ENCODE data around the gene ABCF3.

The ABCF3 gene

DNA sequence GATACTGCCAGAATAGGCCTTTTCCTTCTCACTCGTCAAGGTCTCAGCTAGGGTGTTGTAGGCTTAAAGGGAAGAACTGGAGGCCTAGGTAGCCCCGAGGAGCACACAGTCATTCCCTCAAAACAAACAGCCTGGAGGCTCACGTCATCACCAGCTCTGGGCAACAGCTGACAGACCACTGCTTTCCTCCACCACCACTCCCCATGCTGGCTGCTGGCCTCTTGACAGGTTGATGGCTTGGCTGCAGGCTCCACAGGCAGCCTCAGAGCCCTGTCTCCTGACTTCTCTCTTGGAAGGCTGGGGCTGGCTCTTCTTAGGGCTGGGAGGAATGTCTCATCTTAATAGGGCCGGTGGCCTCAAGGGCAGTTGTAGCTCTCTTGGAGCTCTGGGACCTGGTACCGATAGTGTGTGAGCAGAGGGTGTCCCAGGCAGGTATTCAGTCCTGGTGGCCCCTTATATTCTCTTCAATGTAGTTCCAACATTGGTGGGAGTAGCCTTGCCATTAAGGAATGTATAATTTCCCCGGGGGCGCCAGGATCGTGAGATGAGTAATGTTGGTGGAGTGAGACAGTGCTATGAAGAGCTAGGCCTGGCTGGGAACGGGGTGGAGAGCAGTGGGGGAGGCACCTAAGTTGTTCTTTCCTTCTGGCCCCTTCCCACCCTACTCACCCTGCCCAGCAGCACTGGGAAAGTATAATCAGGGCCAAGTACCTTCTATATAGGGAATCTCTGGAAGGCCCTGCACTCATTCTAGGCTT, 17.5 kb upstream of the ABCF3 start:
- DNase-seq = no peak

DNA sequence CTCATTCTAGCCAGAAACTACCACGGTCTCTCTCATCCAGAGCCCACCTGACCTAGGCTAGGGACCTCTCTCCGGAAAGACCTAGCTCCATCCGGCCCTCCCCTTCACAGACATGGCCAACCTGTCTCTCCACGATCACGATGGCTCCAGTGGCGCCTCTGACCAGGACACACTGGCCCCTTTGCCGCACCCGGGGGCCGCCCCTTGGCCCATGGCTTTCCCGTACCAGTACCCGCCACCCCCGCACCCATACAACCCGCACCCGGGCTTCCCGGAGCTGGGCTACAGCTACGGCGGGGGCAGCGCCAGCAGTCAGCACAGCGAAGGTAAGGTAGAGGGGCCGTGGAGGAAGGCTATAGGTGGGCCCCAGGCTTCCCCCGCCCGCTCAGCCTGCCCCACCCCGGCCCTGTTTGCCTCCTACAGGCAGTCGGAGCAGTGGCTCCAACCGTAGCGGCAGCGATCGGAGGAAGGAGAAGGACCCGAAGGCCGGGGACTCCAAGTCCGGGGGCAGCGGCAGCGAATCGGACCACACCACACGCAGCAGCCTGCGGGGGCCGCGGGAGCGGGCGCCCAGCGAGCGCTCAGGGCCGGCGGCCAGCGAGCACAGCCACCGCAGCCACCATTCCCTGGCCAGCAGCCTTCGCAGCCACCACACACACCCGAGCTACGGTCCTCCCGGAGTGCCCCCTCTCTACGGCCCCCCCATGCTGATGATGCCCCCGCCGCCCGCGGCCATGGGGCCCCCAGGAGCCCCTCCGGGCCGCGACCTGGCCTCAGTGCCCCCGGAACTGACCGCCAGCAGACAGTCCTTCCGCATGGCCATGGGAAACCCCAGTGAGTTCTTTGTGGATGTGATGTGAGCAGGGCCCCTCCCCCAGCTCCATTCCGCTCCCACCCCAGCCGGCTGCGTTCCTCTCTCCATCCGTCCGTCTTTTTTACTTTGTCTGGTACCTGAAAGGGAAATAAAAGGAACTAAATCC, 15.8 kb upstream of the ABCF3 start:
- DNase-seq = no peak

DNA sequence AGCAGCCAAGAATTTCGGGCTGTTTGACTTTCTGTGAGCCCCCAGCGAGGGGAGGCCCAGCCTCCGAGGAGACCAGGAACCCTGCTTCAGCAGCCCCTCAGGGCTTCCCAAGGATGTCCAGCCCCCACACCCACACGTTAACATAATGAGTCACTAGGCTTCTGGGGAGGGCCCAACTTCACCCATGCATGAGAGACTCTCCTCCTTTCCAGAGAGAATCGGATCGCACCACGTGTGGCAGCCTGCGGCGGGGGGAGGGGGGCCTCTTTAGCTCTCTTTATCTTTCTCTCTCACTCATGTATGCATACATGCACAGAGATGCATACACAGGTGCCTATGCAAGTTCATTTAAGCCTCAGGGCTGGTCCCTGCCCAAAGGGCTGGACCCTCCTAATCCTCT, 14.4 kb upstream of the ABCF3 start:
- DNase-seq = no peak

DNA sequence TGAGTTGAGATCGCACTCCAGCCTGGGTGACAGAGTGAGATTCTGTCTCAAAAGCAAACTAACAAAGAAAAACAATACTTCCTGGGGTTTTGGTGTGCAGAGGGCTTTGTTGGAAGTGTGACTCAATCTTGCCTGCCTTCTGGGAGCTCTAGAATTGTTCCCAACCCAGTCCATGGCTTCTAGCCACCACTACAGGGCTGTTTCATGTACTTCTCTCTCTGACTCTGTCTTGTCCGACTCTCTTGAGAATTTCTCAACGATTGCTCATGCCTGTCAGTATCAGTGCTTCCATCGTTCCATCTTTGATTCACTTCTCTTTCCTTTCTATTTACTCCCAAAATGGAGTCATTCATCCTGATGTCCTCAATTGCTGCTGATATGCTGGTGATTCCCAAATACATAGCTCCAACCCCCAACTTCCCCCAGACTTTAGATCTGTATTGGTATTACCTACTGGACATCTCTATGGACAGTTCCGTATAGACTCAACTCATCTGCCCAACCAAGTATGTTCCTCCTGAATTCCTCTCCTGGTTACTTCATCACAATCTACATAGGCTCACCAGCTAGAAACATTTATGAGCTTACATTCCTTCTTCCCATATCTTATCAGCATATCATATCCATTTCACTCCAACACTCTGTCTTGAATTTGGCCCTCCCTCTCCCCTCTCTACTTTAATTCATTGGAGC, 13.2 kb upstream of the ABCF3 start:
- no peak for DNase-seq

DNA sequence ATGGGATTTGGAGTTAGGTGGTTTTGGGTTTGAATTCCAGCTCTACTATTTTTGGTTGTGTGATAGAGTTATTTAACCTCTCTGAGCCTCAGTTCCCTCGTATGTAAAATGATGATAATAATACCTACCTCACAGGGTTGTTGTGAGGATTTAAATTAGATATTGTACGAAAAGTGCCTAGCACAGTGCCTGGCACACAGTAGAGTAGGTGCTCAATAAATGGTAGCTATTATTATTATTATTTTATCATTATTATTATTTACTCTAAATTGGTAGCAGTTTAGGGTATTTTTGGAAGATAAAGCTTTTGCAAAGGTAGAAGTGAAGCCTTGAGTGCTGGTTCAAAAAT, 12.7 kb upstream of the ABCF3 start:
- no peak for DNase-seq

DNA sequence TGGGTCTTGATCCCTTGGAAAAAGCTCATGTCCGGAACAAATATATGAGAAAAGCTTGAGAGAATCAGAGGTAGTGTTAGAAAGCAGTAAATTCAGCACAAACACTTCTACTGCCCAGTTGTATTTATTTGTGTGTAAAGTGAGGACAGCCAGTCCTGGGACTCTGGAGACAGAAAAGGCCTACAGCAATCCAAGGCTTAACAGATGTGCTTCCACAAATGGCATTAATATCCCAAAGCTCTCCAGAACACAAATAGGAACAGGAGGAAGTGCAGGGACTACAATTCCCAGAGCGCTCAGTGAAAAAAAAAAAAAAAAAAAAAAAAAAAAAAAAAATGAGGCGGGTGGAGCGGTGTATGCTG, 11.7 kb upstream of the ABCF3 start:
- no peak for DNase-seq

DNA sequence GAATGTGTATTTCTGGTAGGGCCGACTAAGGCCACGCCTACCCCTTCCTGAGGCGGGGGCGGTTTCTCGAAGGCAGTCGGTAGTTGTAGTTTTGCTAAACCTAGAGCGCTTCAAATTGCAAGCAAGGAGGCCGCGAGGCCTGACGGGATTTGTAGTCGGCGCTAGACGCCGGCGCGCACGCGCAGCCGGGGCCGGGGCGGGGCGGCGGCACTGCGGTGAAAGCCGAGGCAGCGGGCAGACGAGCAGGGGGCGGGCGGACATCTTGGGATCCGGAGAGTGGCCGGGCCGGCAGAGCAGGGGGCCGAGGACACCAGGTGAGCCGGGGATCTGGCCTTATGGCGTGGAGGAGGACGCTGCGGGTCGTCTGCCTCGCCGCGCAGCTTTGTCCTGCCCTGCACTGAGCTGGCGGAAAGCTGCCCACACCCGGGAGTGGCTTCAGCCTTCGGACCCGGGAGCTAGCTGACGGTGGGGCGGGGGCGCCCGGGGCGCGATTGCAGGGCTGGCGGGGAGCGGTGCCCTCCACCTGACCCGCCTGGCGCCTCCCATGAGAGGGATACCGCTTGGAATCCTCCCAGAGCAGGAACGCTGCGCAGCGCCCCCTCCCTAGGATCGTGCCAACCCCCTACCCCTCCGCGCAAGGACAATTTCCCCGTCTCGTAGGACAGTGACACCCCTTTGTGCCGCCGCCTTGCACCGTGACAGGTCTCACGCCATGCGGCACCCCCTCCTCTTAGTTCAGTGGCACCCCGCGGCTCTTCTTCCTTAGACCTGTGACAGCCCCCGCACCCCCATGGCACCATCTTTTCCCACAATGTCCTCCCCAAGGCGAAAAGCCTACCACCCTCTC, 11.1 kb upstream of the ABCF3 start, which contains the start of gene AP2M1:
TSS of gene AP2M1 (plus strand) at position 210 of the 847 bp plus-strand sequence. CDS start 2,139 bp downstream, outside the sequence.
- DNase-seq = peak; percentile 100

DNA sequence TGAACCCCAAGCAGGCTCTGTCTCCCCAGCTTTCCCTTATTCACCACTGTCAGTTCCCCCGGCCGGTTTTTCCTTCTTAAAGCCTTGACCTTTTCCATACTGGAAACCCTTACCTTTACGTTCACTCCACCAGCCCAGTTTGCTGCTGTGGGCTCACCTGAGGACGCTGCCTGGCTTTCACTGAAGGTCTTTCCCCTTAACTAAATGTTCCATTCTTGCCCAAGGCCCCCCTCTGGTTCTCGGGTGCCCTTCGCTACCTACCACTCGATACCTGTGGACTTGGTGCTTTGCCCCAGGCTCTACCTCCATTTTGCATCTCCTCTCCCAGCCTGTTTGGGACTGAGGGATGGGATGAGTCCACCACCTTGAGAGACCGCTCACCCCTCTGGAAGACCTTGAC, 10.5 kb upstream of the ABCF3 start:
- DNase-seq = no peak

DNA sequence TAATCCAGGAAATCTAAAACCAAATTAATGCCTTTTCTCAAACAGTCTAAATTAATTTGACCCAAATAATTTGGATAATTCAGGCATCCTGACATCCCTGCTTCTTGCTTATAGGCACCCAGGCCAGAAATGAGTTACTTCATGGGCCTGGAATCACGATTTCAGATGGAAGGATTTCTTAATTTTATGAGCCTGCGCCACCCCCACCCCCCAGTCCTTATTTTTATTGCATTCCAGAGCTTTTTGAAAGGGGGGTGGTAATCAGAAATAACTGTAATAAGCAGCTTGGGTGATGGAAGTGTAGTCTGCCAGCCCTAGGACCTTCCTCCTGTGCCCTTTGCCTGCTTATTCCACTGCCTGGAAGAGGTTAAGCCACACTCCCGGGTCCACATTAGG, 10.0 kb upstream of the ABCF3 start:
- no peak for DNase-seq

DNA sequence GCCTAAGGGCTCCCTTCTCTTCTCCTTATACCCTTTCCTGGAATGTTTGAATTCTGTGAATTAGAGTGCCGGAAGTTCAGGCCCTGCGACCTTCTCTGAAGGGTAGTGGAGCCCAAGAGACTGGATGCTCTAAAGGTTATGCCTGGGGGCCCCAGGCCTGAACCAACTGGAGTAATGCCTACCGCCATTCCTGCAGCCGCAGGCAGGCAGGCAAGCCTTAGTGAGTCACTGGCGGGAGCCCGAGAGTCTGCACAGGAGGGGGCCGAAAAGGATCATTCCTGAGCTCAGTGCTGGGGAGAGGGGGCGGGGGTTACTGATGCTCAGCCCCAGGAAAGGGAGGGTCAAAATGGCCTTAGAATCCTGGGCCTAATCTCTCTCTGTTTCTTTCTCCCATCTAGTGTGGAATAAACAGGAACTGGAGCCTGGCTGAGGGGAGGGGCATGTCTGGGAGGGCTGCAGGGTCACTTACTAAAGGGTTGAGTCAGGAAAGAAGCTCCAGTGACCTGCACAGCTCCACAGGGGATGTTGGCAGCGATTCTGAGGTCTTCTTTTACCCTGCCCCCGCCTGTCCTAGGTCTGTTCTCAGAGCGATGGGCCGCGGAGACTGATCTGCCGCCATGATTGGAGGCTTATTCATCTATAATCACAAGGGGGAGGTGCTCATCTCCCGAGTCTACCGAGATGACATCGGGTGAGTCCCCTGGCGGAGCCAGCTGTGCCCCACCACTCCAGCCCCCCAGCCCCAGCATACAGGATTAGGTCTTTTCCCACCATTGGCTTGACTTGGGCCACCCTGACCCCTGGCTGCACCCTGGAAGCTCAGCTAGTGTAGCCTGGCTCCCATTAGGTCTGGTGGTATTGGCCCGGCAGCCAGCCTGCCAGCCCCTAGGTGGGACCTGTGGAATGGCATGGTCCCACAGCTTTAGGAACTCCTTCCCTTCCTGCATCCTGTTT, 9.3 kb upstream of the ABCF3 start:
- no peak for DNase-seq

DNA sequence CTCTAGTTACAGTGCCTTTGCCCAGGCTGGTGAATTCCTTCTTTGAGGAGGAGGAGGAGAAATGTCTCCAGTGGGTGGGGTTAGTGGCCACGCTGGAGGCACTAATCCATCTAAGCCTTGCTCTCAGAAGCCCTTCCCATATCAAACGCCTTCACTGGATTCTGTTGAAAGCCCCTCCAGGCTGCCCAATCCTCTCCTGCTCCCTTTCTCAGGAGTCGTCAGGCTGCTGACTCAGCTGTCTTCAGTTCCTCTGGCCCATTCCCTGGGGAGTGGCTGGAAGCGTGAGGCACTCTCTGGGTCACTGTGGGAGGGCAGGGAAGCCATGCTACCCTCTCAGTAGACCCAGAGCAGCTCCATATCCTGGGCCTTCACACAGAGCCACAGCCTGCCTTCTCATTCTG, 8.7 kb upstream of the ABCF3 start:
- DNase-seq = peak; percentile 60

DNA sequence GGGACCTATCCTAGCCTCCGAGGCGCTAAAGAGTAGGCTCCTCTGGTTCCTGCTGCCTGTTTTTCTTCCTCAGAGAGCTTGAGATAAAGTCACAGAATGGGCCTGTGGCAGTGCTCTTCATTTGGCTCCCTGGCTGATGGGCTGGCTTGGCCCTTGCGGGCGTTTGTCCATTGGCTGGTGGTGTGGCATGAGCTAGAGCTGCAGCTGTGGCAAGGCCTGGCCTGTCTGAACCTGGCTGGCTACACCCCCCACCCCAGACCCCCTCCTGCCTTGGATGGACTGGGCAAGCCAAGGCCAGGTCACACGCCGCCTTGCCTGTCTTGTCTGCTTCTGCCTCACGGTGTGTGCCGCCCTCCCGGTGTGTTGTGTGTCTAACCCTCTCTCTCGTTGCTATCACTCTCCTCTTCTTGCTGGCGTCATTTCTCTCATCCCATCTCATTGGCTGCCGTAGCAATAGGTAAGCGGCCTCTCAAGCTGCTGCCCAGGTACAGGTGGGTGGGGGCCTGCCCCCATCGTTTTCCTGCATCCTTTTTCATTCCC, 8.2 kb upstream of the ABCF3 start:
- peak; percentile 53 for DNase-seq

DNA sequence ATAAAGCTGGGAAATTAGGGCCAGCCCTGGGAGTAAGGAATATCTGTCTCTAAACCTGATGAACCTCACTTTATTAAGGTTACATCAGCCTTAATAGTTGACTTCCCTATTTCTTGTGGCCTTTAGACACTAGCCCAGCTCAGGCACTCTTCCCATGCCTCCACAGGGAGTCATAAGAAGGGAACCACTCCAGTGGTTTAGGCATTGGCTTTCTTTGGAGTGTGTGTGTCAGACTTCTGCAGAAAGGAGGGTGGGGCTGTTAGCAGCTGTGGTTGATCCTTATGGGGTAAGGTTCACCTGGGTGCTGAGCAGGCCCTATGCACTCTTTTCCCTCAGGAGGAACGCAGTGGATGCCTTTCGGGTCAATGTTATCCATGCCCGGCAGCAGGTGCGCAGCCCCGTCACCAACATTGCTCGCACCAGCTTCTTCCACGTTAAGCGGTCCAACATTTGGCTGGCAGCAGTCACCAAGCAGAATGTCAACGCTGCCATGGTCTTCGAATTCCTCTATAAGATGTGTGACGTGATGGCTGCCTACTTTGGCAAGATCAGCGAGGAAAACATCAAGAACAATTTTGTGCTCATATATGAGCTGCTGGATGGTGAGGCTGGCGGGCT, 7.4 kb upstream of the ABCF3 start:
- DNase-seq = peak; percentile 50

DNA sequence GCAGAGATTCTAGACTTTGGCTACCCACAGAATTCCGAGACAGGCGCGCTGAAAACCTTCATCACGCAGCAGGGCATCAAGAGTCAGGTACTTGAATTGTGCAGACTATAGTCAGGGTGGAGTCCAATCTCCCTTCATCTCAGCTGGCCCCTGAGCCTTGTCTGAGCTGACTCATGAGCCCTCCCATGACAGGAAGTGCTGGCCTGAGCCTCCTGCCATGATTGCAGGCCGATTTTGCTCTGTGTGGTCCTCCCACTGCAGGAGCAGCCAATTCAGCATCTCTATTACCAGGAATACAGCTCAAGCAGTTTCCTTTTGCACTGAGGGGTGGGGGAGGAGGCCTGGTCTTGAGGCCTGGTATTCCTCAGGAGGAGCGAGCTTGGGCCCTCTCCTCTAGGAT, 5.8 kb upstream of the ABCF3 start:
- peak; percentile 30 for DNase-seq

DNA sequence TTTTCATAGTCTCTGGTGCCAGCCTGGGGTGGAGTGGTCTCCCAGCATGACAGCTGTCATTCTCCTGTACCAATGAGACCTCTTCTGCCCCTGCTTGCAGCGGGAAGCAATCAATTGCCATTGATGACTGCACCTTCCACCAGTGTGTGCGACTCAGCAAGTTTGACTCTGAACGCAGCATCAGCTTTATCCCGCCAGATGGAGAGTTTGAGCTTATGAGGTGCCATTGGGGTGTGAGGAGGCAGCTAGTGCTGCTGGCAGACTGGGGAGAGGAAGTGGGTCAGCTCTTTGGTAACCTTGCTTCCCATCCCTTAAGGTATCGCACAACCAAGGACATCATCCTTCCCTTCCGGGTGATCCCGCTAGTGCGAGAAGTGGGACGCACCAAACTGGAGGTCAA, 4.4 kb upstream of the ABCF3 start:
- DNase-seq = peak; percentile 53

DNA sequence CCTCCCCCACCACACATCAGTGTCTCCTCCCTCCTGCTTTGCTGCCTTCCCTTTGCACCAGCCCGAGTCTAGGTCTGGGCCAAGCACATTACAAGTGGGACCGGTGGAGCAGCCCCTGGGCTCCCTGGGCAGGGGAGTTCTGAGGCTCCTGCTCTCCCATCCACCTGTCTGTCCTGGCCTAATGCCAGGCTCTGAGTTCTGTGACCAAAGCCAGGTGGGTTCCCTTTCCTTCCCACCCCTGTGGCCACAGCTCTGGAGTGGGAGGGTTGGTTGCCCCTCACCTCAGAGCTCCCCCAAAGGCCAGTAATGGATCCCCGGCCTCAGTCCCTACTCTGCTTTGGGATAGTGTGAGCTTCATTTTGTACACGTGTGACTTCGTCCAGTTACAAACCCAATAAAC, 2.3 kb upstream of the ABCF3 start:
- peak; percentile 34 for DNase-seq

DNA sequence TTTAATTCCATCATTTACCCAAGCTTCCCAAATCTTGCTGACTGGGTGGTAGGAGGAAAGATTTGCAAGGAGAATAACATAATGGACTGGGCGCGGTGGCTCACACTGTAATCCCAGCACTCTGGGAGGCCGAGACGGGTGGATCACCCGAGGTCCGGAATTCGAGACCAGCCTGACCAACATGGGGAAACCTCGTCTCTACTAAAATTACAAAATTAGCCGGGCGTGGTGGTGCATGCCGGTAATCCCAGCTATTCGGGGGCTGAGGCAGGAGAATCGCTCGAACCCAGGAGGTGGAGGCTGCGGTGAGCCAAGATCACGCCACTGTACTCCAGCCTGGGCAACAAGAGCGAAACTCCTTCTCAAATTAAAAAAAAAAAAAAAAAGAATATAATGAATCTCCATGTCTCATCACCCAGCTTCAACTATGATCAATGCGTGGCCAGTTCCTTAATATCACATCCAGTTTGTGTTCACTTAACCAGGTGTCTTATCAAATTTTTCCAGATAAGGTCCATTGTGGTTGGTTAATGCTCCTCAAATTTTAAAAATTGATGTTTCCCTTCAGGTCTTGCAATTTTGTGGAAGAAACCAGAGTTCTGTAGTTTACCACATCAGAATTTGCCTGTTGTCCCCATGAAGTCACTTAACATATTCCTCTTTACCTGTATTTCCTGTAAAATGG, 1.3 kb upstream of the ABCF3 start:
- no peak for DNase-seq

DNA sequence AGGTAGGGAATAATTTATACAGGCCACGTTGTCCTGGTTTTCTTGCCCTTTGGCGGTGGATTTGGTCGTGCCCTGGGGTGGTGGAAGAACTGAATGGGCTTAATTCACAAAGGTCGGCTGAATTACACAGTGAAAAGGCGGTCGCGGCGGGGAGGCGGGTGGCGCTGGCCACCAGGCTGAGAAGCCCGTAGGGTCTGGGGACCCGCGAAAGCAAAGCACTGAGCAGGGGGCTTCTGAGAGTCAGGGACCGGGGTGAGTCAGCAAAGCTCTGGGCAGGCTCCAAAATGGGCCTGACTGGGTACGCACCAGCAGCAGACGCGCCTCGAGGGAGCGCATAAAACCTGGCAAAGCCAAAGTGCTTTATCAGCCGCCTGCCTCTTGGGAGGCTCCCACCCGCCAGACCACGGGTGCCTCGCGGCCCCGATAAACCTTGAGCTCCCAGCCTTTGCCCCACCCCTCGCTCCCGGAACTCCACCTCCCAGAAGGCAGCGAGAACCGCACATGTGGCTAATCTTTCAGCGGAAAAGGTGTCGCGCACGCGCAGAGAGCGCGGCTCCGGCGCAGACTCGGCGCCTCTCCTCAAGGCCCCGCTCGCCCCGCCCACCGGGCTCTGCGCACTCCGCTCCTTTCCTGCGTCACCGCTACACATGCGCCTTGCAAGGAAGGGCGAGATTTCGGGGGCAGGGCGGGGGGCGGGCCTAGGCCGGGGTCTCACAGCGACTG, 377 bp upstream of the ABCF3 start:
- peak; percentile 100 for DNase-seq

DNA sequence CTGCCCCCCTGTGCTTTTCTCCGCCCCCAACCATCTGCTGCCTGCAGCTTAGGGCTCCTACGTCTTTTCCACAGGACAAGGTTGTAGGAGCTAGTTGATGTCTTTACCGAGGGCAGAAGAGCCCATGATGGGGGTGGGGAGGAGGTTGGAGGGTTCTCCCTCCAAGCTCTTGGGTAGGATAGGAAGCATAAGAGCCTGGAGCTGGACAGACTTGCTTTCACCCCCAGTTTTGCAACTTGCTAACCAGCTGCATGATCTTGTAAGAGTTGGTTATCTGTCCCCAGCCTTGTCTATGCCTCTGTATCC, 856 bp downstream of the ABCF3 start:
- no peak for DNase-seq

DNA sequence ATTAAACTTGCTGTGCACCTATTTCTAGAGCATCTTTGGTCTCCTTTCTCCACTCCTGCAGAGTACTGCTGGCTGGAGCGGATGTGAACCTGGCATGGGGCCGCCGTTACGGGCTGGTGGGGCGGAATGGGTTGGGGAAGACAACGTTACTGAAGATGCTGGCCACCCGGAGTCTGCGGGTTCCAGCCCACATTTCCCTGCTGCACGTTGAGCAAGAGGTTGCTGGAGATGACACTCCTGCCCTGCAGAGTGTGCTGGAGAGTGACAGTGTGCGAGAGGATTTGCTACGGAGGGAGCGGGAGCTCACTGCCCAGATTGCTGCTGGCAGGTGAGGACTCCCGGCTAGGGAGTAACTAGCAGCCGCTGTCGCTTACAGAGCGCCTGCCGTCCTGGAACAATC, 2.1 kb downstream of the ABCF3 start:
- no peak for DNase-seq
